Putamen (tissue), 1 donor: ENCODE data around the gene NEDD9.

Source experiments
- DNase-seq: peaks from one replicate; pipeline ENCODE4 v3.0.0-alpha.2; 2016; ENCODE audit warnings: low spot score

NEDD9 gene

GRCh38 chr6:11142296-11143027, 90.0 kb downstream of the NEDD9 start:
- no peak for DNase-seq

DNA sequence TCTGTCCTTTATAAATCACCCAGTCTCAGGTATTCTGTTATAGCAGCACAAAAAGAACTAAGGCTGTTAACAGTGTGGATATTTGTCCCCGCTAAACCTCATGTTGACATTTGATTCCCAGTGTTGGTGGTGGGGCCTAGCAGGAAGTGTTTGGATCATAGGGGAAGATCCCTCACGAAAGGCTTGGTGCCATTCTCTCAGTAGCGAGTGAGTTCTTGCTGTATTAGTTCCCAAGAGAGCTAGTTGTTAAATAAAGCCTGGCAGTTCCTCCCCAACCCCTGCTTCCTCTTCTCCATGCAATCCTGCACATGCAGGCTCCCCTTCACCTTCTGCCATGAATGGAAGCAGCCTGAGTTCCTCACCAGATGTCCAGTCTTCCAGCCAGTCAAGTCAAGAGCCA, 91.2 kb downstream of the NEDD9 start:
- DNase-seq, result no peak

DNA sequence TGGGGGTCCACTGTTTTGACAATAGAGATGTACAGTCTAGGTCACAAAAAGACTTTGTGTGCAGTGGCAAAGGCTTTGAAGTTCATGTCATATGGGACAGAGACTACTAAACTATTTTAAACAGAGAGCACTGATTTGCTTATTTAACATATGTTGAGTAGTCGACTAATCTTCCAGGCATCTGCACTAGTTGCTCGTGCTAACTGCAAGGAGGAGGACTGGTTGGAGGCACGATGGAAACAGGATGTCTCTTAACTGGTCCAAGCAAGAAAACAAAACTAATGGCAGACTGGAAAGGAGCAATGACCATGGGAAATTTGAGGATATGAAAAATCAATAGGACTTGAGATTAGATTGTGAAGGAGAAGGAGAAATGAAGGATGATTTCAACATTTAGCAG, 92.4 kb downstream of the NEDD9 start:
- no peak for DNase-seq

GRCh38 chr6:11139051-11139960, 93.2 kb downstream of the NEDD9 start:
- no peak for DNase-seq

GRCh38 chr6:11136809-11137208, 95.7 kb downstream of the NEDD9 start:
- no peak for DNase-seq
